Activated CD8-positive, alpha-beta memory T cell treated with anti-CD3 and anti-CD28 coated beads, Interleukin-2, amount 50 U/mL, for 24 hours (primary cell): Measurements from ENCODE around the gene LHFPL2.

Experiments
- DNase-seq: peaks from one replicate; pipeline ENCODE4 v3.0.0-alpha.2; 2020; ENCODE audit errors: extremely low read depth

Gene LHFPL2

GRCh38 chr5:78640662-78641474, 7.7 kb downstream of the LHFPL2 start:
- no peak for DNase-seq

- no peak for DNase-seq
Measured at GRCh38 chr5:78639791-78640190, 8.8 kb downstream of the LHFPL2 start.

- DNase-seq = no peak
Measured at GRCh38 chr5:78638973-78639669, 9.5 kb downstream of the LHFPL2 start.

GRCh38 chr5:78638423-78638822, 10.1 kb downstream of the LHFPL2 start:
- no peak for DNase-seq

- DNase-seq = no peak
Measured at GRCh38 chr5:78637468-78637867, 11.1 kb downstream of the LHFPL2 start.

- DNase-seq = no peak
Measured at GRCh38 chr5:78636682-78637081, 11.9 kb downstream of the LHFPL2 start.

- DNase-seq = no peak
Measured at GRCh38 chr5:78634634-78635033, 13.9 kb downstream of the LHFPL2 start.

- DNase-seq = no peak
Measured at GRCh38 chr5:78634229-78634628, 14.3 kb downstream of the LHFPL2 start.

GRCh38 chr5:78633700-78634099, 14.9 kb downstream of the LHFPL2 start:
- no peak for DNase-seq

GRCh38 chr5:78632467-78632866, 16.1 kb downstream of the LHFPL2 start:
- no peak for DNase-seq

- DNase-seq = no peak
Measured at GRCh38 chr5:78631931-78632330, 16.6 kb downstream of the LHFPL2 start.

- no peak for DNase-seq
Measured at GRCh38 chr5:78630047-78630446, 18.5 kb downstream of the LHFPL2 start.

GRCh38 chr5:78629624-78630023, 18.9 kb downstream of the LHFPL2 start:
- no peak for DNase-seq

GRCh38 chr5:78628270-78628992, 20.1 kb downstream of the LHFPL2 start:
- DNase-seq = no peak

- no peak for DNase-seq
Measured at GRCh38 chr5:78627766-78628165, 20.8 kb downstream of the LHFPL2 start.

- DNase-seq = no peak
Measured at GRCh38 chr5:78627175-78627574, 21.4 kb downstream of the LHFPL2 start.

GRCh38 chr5:78626009-78626571, 22.5 kb downstream of the LHFPL2 start:
- DNase-seq = no peak

- DNase-seq = no peak
Measured at GRCh38 chr5:78624992-78625391, 23.6 kb downstream of the LHFPL2 start.

- no peak for DNase-seq
Measured at GRCh38 chr5:78624011-78624541, 24.5 kb downstream of the LHFPL2 start.

GRCh38 chr5:78622302-78622971, 26.1 kb downstream of the LHFPL2 start:
- no peak for DNase-seq

GRCh38 chr5:78621291-78621738, 27.3 kb downstream of the LHFPL2 start:
- no peak for DNase-seq
